Limb (tissue), 2 donors: ENCODE data around the gene RGS8.
"Not testable (repeated sequence)": the region's sequence is repeated elsewhere in the genome, so short reads cannot be mapped to it uniquely, and the experiment has no call there.

Experiments
- DNase-seq, 2 donors: peaks; one replicate each; pipeline ENCODE4 v3.0.0-alpha.2; 2016; ENCODE audit errors: extremely low spot score in 2 of 2

The RGS8 gene

DNA sequence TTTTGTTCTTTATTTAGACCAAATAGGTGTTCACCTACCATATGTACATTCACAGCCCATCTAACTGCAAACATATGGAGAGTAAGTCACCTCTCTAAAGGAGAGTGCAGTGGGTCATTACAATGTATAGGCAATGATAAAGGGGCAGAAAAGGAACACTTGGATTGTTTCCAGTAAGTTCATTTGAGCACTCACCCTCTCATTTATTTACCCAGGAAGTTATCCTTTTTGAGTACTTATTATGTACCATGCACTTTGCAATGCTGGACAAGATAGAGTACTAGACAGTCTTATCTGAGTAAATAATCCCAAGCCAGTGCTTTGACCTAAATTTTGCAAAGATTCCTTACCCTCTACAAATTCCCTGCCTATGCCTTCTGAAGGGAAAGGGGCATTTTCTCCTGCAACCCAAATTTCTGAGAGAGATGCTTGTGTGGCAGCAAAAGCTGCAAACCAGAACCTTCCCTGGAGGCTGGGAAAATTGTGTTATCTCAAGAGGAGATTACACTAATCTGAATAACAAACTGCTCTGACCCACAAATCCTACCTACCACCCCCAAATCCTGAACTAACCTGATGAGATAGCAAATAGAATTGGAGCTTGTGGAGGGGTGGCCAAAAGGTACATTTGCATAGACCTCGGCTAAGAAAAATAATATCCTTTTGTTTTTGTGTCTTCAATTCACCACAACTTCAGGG lies 18.6 kb upstream of the RGS8 start:
- no peak for DNase-seq

DNA sequence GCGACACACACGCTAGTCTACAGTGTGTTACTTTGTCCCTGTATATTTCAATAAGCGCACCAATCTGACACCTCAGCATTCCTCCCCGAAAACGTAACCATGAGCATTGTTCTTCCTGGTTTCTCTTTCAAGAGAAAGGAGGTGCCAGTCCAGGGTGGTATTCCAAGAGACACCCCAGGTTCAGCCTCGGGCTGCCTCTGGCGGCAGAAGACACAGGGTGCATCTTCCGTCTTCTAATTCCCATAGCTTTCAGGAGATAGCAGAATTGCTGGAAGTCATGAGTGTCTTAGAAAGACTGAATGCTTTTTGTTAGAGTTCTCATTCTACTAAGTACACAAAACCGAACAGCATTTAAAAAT lies 15.9 kb upstream of the RGS8 start:
- DNase-seq, result no peak

DNA sequence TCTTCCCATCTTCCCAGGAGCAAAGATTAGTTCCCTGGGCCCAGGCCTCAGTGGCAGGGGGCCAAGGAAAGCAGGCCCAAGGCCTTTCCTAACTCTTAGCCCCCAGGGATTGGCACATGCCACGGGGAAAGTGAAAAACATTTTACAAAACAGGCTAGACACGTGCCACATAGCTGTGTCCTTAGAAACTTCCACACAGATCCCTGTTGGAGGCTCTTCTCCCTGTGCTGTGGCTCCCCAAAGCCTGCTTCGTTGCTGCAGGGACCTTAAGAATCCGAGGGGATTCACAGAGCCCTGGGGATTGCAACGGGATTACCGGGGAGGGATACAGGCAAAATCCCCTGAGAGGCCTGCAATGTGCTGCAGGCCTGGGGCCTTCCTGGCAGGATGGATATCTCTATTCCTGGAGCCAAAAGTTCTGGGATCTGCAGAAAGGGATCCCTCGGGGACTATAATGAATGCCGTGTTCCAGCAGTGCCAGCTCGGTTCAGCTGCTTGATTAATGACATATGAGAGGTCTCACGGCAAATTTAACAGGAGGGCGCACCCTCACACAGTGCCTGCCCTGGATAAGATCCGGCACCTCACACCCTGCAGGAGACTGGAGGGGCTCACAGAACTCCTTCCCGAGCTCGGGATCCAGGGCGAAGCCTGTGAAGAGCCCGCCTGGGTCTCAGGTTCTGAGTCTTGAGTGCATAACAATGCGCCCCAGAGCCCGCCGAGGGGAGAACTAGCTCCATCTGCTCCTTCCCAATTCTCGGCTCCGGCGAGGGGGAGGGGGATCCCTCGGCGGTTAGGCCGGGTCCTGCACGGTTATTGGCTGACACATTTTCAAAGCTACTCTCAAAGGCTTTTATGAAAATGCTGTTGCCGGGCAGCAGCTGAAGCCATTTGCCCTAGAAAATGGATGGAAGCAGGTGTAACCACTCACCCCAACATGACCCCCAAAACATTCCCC lies 15.3 kb upstream of the RGS8 start:
- peak; percentile 74 to 79 for DNase-seq

DNA sequence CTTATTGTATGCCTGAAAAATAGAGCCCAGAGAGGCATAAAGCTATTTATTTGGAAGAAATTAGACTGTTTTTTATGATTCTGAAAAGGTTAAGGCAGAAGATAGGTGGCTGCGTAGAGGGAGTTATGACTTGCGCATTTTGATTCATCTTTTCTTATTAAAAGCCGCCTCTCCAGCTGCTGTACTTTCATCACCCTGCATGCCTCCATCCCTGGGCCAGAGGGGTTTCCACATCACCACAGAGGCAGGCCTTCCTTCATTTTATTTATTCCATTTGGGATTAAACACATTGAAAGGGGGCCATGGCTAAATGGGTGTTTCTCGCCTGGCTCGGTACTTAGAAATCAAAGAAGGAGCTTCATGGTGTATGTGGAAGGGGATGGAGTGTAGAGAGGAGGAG lies 14.6 kb upstream of the RGS8 start:
- no peak for DNase-seq

DNA sequence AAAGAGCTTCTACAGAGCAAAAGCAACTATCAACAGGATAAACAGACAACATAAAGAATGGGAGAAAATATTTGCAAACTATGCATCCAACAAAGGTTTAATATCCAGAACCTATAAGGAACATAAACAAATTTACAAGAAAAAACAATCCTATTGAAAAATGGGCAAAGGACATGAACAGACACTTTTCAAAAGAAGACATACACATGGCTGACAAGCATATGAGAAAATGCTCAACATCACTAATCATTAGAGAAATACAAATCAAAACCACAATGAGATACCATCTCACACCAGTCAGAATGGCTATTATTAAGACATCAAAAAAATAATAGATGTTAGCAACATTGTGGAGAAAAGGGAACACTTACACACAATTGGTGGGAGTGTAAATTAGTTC lies 8.8 kb upstream of the RGS8 start:
- DNase-seq, result not testable (repeated sequence)

DNA sequence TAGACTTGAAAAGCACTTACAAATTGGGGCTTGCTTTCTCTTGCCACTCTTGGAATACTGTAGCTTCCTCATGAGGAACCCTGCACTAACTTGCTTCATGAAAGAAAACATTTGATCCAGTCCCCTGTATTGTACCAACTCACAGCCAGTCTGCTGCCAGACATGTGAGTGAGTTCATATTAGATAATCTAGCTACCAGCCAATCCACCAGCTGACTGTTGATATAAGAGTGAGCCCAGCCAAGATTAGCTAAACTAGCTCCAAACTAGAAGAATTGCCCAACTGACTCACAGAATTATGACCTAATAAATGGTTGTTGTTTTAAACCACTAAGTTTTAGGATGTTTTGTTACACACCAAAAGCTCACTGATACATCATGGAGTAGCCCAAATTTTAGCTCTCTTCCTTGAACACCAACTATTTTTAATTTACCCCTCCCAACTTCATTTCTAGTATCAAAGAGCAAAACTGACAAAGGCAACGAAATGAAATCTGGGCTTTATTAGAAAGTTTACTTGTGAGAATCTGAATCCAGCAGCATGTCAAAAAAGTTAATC lies 6.6 kb upstream of the RGS8 start:
- DNase-seq, result no peak

DNA sequence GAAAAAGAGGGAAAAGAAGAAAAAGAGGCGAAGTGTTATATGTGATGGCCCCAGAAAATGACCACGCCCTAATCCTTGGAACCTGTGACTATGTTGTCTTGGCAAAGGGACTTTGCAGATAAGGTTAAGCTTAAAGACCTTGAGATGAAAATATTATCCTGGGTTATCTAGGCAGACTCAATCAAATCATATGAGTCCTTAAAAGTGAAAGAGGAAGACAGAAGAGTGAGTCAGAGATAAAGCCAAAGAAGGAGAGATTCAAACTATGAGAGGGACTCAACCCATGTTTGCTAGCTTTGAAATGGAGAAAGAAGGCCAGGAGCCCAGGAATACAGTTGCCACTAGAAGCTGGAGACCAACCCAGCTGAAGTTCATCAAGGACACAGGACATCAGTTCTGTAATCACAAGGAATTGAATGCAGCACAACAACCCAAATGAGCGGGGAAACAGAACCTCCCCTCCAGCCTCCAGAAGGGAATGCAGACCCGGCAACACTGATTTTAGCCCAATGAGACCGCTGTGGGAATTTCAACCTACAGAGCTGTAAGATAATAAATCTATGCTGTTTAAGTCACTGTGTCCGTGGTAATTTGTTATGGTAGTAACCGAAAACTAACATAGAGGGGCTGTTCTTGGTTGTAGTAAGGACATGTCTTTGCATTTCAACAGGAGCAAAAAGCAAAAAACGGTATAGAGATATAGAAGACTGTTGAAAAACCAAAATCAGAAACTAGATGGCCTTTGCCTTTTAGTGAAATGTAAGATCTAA lies 4.2 kb upstream of the RGS8 start:
- DNase-seq, result no peak

DNA sequence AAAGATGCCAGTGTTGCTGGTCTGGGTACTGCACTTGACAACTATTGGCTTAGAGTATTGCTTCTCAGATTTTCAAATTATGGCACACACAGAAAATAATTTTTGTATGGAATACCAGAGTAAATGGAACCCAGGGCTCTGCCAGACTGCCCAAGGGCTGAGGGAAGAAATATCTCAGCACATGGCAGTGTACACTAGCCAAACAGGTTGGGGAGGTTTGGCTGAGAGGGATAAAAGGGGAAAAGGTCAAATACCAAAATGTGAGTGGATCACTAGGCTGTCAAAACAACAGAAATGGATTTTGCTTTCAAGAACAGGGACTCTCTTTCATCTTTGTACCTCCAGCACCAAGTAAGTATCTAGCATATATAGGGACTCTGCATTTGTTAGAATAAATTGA lies 3.0 kb upstream of the RGS8 start:
- DNase-seq, result no peak

DNA sequence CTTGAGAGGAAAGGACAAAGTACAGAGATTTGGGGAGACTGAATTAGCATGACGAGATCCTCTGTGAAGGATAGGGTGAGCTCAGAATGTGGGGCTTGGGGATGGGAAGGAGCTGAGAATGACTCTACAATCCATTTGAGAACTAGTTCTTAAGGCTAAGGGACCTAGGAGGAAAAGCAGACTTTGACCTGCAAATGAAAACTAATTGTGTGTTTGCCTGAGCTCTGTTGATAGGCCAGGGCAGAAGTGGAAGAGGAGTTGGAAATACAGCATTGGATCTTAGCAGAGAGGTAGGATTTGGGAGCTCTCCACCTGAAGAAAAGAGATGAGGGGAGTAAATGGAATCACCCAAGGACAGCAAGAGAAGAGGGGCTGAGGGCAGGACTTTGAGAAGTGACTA lies 2.1 kb upstream of the RGS8 start:
- DNase-seq, result no peak

DNA sequence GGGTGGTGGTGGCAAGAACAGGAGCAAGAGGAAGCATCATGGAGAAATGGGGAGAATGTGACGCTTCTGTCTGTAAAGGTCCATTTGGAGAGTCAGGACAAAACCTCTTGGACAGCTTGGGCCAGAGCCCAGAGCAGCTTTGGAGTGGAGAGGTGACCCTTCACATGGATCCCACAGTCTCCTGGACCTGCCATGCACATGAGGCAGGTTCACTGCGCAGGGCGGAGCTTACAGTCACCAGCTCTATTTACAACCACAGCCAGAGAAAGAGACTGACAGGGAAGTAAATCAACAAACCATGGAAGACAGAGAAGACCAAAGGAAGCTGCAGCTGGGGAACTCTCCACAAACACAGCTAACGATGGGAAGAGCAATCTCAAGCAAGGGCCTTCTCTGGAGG lies 828 bp upstream of the RGS8 start:
- DNase-seq, result no peak

DNA sequence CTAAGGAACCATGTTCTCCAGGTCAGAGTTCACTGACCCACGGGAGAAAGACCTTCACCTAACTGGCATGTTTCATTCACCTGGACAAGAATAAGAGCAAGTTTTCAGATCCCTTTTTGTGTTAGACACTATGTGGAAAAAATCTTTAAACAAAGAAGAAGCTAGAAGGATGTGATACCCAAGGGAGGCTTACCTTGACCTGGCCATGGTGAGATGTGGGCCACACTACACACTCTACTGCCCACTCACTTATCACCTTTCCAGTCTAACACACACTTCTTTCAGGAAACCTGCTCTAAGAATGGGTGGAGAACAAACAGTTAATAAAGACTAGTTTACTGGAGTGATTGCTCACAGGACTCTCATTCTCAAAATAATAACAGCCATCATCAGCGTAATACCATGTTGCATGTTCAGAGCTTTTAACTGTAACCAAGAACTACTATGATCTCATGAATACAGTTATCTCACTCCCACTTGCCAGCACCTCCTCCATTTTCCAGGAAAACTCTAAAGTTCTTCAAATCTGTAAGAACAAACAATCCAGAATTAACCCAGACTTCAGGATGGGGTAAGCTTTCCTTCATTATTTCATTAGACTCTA lies 1.4 kb downstream of the RGS8 start:
- no peak for DNase-seq

DNA sequence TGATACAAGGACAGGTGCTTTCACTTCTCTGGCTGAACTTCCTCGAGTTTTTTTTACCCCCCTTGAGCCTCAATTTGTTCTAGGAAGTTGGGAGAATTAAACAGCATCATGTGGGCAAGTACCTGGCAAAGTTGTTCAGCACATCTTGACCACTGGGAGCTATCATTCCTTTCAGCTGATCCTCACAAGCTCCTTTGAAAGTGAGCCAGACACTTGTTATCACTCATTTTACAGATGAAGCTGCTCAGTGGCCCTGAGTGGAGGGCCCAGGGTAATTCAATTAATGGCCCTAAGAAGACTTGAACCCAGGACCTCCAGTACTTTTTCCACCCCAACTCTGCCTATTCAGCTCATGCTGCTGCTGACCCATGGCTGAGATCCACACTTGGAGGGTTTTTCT lies 2.0 kb downstream of the RGS8 start:
- DNase-seq, result no peak

DNA sequence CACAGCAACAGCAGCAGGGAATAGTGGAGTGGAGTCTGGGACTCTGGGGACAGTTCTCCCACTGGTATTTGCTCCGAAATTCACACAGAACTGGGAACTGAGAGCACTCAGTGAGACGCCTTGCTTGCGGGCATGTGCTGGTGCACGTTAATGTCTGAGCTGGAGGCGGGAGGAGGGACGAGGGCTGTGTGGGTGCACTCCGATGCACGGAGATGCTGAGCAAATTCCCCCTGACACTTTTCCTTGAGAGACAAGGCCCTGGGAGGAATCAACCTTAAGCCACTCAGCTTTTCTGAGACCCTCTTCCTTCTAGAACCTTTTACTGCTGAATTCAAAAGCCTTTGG lies 2.8 kb downstream of the RGS8 start:
- no peak for DNase-seq

DNA sequence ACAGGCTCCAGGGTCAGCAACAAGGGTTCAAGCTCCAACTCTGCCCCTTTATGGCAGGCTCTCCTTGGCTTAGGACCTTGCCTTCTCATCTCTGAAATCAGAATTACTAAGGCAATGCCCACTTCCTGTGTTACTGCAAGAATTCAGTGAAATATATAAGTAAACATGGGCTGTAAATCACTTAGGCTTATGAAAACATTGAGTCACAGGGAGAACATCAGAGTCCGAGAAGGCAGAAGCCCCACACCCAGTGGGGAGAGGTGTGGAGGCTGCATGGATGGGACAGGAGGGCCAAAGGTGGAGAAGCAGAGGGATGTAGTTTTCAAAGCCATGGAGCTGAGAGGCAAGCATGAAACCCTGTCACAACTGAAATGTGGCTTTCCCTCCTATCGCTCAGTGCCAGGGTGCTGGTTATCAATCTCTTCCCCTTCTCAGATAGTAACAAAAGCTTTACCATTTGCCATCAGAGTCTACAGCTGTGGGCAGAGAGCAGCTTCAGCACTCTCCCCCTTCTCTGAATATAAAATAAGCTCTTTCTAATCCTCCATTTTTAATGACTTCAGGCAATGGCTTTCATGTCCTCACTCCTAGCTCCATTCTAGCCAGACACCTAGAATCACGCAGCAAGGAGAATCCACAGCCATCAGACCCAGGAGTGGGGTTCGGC lies 3.4 kb downstream of the RGS8 start:
- no peak for DNase-seq

DNA sequence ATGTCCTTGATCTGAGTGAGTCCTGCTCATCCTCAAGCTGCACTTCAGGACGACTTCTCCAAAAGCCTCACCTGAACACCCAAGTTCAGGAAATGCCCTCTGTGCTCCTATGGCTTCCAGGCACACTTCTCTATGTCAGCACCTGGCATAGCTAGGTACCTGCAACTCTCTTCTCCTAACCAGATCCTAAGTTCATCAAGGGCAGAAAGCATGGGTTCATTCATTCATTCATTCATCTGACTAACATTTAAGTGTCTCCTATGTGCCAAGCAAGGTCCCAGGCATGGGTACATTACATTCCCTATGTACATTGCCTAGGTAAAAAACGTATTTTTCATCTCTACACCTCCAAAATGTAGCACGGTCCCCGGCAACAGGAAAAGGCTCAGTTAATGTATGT lies 4.0 kb downstream of the RGS8 start:
- DNase-seq, result no peak

DNA sequence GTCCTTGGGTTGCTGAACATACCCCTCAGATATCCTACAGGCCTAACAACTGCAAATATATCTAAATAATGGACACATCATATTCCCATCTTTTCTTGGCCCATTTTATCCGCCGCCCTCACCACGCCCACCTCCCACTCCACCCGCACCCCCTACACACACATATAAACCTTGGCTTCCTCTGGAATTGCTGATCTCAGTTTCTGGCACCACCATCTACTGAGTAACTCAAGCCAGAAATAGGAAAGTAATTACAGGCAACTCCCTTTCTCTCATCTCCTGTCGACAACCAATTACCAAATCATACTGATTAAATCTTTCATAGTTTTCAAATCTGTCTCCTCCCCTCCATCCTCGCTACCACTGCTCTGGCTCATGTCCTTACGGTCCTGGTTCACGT lies 4.7 kb downstream of the RGS8 start:
- no peak for DNase-seq

DNA sequence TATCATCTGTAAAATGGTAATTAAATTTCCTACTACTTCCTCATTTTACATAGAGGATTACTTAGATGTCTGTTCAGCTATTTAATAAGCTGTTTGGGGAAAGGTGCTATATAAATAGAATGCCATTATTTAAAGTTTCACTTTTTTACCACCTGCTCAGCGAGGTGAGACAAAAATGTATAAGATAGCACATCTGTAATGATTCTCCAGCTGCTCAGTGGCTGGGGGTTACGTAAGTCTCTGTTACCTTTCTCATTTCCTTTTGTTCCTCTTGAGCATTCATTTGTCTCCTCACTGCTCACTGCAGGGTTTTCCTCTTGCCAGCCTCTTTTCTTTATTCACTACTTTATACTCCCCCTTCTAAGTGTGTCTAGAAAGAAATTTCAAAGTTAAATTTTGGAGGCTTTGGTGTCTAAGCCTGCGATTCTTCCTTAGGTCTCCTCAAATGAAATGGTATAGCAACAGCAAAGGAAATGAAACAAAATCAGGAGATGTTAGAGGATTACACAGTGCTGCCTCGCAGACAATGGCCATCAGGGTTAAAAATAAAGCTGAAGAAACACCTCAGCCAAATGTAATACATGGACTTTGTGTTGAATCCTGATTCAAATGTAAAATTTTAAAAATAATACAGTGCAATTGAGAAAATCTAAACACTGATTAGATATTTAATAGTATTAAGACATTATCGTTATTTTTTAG lies 6.8 kb downstream of the RGS8 start:
- DNase-seq, result no peak

DNA sequence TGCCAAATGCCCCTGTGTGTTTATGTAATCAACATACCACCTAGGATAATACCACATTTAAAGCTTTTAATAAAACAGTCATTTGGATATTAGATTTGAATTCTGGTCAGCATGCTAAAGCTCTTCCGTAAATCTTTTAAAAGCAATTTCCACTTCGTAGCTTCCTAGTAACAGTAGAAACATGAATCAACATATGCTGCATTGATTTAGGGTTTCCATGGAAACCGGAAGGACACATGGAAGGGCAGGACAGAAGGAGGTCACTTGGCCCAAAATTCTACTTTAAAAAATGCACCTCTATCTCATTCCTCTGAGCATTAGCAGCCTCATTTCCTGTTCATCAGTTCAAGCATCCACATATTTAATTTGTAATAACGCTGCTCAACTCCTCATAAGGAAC lies 8.1 kb downstream of the RGS8 start:
- peak in 1 of 2 donors; percentile 82 for DNase-seq

DNA sequence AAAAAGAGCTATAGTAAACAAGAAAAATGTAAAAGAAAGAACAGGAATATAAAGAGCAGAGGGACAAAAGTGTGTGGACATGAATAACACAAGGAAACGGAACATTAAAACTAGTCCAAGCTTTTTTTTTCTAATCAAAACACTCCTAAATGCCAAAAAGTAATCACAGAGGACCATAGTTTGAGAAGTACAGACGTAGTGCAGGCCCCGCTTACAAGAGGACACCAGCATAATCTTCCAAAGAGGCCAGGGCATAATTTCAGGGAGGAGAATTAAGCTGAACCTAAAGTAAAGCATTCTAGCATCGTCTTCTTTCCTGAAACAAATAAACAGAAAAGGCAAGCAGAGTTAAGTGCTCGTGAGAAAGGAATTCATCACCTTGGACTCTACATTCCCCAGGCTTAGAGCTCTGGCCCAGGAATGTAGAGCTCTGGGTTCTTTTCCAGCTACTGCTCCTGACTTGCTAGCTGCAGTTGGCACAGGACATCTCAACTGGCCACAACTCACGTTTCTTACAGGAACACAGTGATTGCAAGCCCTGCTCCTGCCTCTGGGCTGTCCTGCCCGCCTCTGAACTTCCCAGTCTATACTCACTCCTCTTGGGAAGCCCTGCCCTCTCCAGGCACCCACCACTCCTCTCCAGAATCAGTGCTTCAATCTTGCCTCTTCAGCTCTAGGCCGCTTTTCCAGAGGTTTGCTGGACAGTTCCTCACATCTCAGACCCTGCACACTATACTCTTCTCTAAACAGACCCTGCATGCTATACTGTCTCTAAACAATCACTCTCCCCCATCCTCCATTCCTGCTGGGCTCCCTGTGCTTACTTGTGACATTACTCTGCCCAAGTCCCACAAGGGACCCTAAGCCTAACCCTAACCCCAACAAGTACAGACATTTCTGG lies 9.8 kb downstream of the RGS8 start:
- DNase-seq, result peak in 1 of 2 donors; percentile 38

DNA sequence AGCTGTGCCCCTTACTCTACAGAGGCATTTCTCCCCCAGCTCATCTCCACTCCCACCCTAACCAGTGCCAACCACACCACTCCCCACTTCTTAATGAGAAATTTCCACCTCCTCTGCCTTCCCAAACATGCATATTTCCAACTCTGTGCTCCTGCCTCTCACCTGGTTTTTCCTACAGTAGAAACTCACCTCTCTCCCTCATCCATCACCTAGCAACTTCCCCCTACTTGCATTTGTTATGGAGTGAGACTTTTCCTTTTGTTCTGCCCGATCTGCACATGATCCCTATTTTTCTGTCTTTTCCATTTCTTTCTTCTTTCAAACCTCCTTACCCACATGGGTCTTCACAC lies 11.9 kb downstream of the RGS8 start:
- DNase-seq, result no peak
